ENCODE results near the gene LSAMP.

GRCh38 chr3:115831864-115832263 lies 613.4 kb downstream of the LSAMP start:
- TF ChIP-seq PATZ1 (CRISPR knock-in tag; IDR thresholded peaks at IDR 0.05) (no peak), EZH2 (conservative IDR thresholded peaks at IDR 0.05; ENCODE audit: low read depth, low read length) (no peak), DNMT1 (CRISPR knock-in tag; IDR thresholded peaks at IDR 0.05) (no peak), IKZF1 (IDR thresholded peaks at IDR 0.05) (no peak), MAFK (conservative IDR thresholded peaks at IDR 0.05 in 1 of 2, IDR thresholded peaks at IDR 0.05 in 1 of 2; ENCODE audit: low read length in 2 of 2) (no peak), YY1 (IDR thresholded peaks at IDR 0.05; ENCODE audit: insufficient read depth, insufficient replicate concordance, low read depth, low read length) (no peak), POLR2AphosphoS5 (IDR thresholded peaks at IDR 0.05; ENCODE audit: low read depth, low read length) (no peak), HNRNPH1 (optimal IDR thresholded peaks at IDR 0.05; ENCODE audit: low read depth, low read length) (no peak), CBFB (CRISPR knock-in tag; IDR thresholded peaks at IDR 0.05) (no peak), FOSL2 (CRISPR knock-in tag; IDR thresholded peaks at IDR 0.05) (no peak), ZFX (CRISPR knock-in tag; IDR thresholded peaks at IDR 0.05; ENCODE audit: low read depth) (no peak)
- TF ChIP-seq, protein P1, sequence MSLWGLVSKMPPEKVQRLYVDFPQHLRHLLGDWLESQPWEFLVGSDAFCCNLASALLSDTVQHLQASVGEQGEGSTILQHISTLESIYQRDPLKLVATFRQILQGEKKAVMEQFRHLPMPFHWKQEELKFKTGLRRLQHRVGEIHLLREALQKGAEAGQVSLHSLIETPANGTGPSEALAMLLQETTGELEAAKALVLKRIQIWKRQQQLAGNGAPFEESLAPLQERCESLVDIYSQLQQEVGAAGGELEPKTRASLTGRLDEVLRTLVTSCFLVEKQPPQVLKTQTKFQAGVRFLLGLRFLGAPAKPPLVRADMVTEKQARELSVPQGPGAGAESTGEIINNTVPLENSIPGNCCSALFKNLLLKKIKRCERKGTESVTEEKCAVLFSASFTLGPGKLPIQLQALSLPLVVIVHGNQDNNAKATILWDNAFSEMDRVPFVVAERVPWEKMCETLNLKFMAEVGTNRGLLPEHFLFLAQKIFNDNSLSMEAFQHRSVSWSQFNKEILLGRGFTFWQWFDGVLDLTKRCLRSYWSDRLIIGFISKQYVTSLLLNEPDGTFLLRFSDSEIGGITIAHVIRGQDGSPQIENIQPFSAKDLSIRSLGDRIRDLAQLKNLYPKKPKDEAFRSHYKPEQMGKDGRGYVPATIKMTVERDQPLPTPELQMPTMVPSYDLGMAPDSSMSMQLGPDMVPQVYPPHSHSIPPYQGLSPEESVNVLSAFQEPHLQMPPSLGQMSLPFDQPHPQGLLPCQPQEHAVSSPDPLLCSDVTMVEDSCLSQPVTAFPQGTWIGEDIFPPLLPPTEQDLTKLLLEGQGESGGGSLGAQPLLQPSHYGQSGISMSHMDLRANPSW (CRISPR knock-in tag; IDR thresholded peaks at IDR 0.05; ENCODE audit: borderline replicate concordance): no peak

Measured in HepG2 (cell line).